Left lobe of liver (tissue), 2 donors: ENCODE measurements around the gene ZXDC. TPM values are rescaled to one million over a fixed set of nuclear protein-coding genes. Genes with fewer than 3 reads are reported as not detected.
A peak's percentile ranks its signal among the peaks of the same experiment; 100 is the strongest.

Experiments
- ATAC-seq: fragments of 200-7000 bp; cut with Tn5 transposase; one replicate; pipeline ENCODE4 v1.9.1; 2020; ENCODE audit warnings: mild to moderate bottlenecking, moderate library complexity
- DNase-seq: peaks from one replicate; pipeline ENCODE4 v3.0.0-alpha.2; 2020; ENCODE audit warnings: low spot score
- total RNA-seq: library from RNA; stranded (reverse); gene quantifications from one replicate; pipeline ENCODE4 v1.2.1, GENCODE V29; 2021
- donor health status: DM: no; HTN: no; CAD: no; lungs with moderate emphysema.
- donor health status: DM: no; HTN: yes; CAD: no.

Gene ZXDC
- total RNA-seq, 1 donor from 2014 or later: 21.5 TPM

GRCh38 chr3:126512916-126513650, 37.4 kb upstream of the ZXDC start:
- ATAC-seq (peak; percentile 46), DNase-seq (peak; percentile 81)

GRCh38 chr3:126512026-126512425, 36.3 kb upstream of the ZXDC start:
- ATAC-seq (peak; percentile 74), DNase-seq (peak; percentile 78)

- ATAC-seq (no peak), DNase-seq (no peak)
Measured at GRCh38 chr3:126511291-126511690, 35.6 kb upstream of the ZXDC start.

- no peak for DNase-seq
- ATAC-seq: no peak
Measured at GRCh38 chr3:126510308-126510910, 34.7 kb upstream of the ZXDC start.

- ATAC-seq (no peak), DNase-seq (no peak)
Measured at GRCh38 chr3:126509597-126510307, 34.1 kb upstream of the ZXDC start.

- no peak for DNase-seq
- no peak for ATAC-seq
Measured at GRCh38 chr3:126508564-126508964, 32.9 kb upstream of the ZXDC start.

GRCh38 chr3:126507886-126508285, 32.2 kb upstream of the ZXDC start:
- DNase-seq: no peak
- no peak for ATAC-seq

- DNase-seq (no peak), ATAC-seq (no peak)
Measured at GRCh38 chr3:126503701-126504100, 28.0 kb upstream of the ZXDC start.

- DNase-seq (no peak), ATAC-seq (no peak)
Measured at GRCh38 chr3:126502656-126503055, 27.0 kb upstream of the ZXDC start.

GRCh38 chr3:126501736-126502135, 26.0 kb upstream of the ZXDC start:
- DNase-seq (peak; percentile 73), ATAC-seq (peak; percentile 84)

GRCh38 chr3:126501054-126501453, 25.4 kb upstream of the ZXDC start:
- DNase-seq (no peak), ATAC-seq (no peak)

- DNase-seq (no peak), ATAC-seq (no peak)
Measured at GRCh38 chr3:126500016-126500415, 24.3 kb upstream of the ZXDC start.

GRCh38 chr3:126499401-126499800, 23.7 kb upstream of the ZXDC start:
- DNase-seq (no peak), ATAC-seq (no peak)

GRCh38 chr3:126498929-126499328, 23.2 kb upstream of the ZXDC start:
- DNase-seq: no peak
- no peak for ATAC-seq

GRCh38 chr3:126498461-126498860, 22.8 kb upstream of the ZXDC start:
- no peak for DNase-seq
- no peak for ATAC-seq

GRCh38 chr3:126497956-126498355, 22.3 kb upstream of the ZXDC start:
- DNase-seq (no peak), ATAC-seq (no peak)

- ATAC-seq (no peak), DNase-seq (no peak)
Measured at GRCh38 chr3:126496894-126497850, 21.5 kb upstream of the ZXDC start.

- DNase-seq: no peak
- no peak for ATAC-seq
Measured at GRCh38 chr3:126495786-126496185, 20.1 kb upstream of the ZXDC start.

- no peak for DNase-seq
- no peak for ATAC-seq
Measured at GRCh38 chr3:126494970-126495230, 19.2 kb upstream of the ZXDC start.

GRCh38 chr3:126494204-126494969, 18.7 kb upstream of the ZXDC start:
- DNase-seq (no peak), ATAC-seq (no peak)
